ENCODE data around the gene ATAD3A.
"Not testable (repeated sequence)": the region's sequence is repeated elsewhere in the genome, so short reads cannot be mapped to it uniquely, and the experiment has no call there.

ATAD3A gene

DNA sequence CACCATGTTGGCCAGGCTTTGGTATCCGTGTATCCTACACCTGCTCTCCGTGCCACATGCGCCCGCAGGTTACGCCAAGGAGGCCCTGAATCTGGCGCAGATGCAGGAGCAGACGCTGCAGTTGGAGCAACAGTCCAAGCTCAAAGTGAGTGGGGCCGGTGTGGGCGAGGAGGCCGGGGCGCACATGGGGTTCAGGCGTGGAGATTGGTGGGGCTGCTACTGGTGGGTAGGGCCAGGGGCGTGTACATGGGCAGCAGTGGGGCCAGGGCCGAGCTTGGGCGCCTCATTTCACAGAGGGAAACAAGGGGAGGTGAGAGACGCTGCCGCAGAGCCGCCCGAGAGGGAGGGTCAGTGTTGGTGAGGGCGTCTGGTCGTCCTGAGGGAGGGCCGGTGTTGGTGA is 34.8 kb upstream of the ATAD3A start:
- TF ChIP-seq, protein P1, sequence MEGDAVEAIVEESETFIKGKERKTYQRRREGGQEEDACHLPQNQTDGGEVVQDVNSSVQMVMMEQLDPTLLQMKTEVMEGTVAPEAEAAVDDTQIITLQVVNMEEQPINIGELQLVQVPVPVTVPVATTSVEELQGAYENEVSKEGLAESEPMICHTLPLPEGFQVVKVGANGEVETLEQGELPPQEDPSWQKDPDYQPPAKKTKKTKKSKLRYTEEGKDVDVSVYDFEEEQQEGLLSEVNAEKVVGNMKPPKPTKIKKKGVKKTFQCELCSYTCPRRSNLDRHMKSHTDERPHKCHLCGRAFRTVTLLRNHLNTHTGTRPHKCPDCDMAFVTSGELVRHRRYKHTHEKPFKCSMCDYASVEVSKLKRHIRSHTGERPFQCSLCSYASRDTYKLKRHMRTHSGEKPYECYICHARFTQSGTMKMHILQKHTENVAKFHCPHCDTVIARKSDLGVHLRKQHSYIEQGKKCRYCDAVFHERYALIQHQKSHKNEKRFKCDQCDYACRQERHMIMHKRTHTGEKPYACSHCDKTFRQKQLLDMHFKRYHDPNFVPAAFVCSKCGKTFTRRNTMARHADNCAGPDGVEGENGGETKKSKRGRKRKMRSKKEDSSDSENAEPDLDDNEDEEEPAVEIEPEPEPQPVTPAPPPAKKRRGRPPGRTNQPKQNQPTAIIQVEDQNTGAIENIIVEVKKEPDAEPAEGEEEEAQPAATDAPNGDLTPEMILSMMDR (IDR thresholded peaks at IDR 0.05; ENCODE audit: low read depth, low read length), result no peak
- DNase-seq (ENCODE audit: low read depth in 2 of 2), result no peak
- H3K4me3 ChIP-seq (replicated peaks in 1 of 2; ENCODE audit: low read depth in 2 of 2, low read length in 2 of 2), result no peak overlapping the region

DNA sequence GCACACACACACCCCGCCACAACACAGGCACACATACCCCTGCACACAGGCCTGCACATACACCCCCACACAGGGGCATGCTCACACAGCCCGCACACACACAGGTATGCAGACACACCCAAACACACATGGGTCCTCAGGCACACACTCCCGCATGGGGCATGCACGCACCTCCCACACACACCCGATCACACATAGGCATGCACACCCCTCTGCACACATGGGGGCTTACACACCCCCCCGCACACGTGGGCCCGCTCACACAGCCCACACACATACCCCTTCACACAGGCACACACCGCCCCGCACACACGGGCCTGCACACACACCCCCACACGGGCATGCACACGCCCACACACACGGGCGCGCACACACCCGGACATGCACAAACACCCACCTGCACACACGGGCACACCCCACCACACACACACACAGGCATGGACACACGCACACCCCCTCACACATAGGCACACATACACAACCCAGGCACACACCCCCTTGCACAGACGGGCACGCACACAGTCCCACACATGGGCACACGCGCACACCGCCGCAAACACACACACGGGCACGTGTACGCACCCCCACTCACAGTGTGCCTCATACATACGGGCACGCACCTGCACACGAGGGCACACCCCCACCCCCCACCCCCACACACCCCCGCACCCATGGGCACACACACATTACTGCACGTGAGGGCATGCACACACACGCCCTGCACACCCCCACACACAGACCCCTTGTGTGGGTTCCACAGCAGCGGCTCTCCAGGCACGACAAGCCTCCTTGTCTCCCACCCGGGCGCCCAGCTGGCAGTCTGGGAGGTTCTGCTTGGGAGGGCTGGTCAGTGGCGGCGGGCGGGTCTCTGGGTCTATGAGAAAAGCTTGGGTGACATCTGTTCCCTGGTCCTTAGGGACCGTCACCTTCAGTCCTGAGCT is 32.1 kb upstream of the ATAD3A start:
- H3K4me3 ChIP-seq (replicated peaks in 1 of 2; ENCODE audit: low read depth in 2 of 2, low read length in 2 of 2), result no peak overlapping the region
- TF ChIP-seq, protein P1 (IDR thresholded peaks at IDR 0.05; ENCODE audit: low read depth, low read length), result no peak
- no peak for DNase-seq (ENCODE audit: low read depth in 2 of 2)

- DNase-seq (ENCODE audit: low read depth in 2 of 2); H3K4me3 ChIP-seq (replicated peaks in 1 of 2; ENCODE audit: low read depth in 2 of 2, low read length in 2 of 2): not testable (repeated sequence)
These were observed 31.5 kb upstream of the ATAD3A start for GRCh38 chr1:1480488-1480867.

DNA sequence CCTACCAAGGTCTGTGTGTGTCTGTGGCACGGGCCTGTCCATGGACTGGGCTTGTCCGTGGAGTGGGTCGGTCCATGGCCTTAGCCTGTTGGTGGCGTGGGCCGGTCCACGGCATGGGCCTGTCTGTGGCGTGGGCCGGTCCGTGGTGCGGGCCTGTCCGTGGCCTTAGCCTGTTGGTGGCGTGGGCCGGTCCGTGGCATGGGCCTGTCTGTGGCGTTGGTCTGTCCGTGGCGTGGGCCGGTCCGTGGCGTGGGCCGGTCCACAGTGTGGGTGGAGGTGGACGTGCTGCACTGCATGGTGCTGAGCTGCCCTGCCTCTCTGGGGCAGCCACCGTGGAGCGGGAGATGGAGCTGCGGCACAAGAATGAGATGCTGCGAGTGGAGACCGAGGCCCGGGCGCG is 30.2 kb upstream of the ATAD3A start:
- not testable (repeated sequence) for H3K4me3 ChIP-seq (replicated peaks in 1 of 2; ENCODE audit: low read depth in 2 of 2, low read length in 2 of 2); DNase-seq (ENCODE audit: low read depth in 2 of 2)

DNA sequence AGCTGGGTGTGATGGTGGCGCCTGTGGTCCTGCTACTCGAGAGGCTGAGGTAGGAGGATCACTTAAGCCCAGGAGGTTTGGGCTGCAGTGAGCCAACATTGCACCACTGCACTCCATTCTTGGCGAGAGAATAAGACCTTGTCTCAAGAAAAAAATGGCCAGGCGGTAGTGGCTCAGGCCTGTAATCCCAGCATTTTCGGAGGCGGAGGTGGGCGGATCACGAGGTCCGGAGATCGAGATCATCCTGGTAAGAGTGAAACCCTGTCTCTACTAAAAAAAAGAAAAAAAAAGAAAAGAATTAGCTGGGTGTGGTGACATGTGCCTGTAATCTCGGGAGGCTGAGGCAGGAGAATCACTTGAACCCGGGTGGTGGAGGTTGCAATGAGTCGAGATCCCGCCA is 29.1 kb upstream of the ATAD3A start:
- no peak overlapping the region for H3K4me3 ChIP-seq (replicated peaks in 1 of 2; ENCODE audit: low read depth in 2 of 2, low read length in 2 of 2)
- TF ChIP-seq, protein P1 (IDR thresholded peaks at IDR 0.05; ENCODE audit: low read depth, low read length), result no peak
- DNase-seq (ENCODE audit: low read depth in 2 of 2), result no peak

DNA sequence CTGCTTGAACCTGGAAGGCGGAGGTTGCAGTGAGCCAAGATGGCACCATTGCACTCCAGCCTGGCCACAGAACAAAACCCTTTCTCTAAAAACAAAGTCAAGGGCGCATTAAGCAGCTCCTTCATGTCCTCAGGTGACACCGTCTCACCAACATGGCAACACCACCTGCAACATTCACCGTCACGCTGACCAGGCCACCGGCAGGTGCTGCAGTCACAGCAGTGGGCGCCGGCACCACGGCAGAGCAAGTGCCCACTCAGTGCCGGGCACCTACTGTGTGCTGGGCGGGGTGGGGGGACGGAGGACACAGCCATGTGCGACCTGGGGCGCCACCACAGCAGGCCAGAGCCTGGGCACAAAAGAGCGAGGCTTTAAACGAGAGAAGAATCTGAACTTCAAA is 28.2 kb upstream of the ATAD3A start:
- no peak overlapping the region for H3K4me3 ChIP-seq (replicated peaks in 1 of 2; ENCODE audit: low read depth in 2 of 2, low read length in 2 of 2)
- TF ChIP-seq, protein P1 (IDR thresholded peaks at IDR 0.05; ENCODE audit: low read depth, low read length), result no peak
- no peak for DNase-seq (ENCODE audit: low read depth in 2 of 2)

DNA sequence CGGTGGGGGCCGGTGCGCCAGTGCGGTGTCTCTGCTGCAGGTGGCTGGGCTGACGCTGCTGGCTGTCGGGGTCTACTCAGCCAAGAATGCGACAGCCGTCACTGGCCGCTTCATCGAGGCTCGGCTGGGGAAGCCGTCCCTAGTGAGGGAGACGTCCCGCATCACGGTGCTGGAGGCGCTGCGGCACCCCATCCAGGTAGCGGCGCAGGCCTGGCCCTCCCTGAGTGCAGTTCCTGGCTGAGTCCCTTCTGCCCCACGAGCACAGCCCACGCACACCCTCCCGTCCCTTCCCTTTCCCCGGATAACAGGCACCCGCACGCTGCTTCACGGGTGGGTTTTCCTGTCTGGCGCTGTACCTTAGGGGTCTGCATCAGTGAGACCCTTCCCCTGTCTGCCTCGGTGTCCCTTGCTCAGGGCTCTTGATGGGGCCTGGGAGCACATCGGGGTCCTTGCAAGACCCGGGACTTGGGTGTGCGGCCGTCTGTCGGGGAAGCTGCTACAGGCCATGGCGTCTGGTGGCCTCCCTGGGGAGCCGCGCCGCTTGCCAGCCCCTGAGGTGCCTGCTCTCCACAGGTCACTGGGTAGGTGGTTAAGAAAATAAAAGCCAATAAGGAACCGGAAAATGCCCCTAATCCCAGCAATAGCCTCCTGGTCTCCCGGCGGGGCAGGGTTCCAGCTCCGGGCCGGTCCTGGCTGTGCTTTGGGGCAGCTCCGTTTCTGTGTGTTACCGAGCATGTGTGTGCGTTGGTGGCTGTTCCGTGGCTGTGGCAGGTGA is 26.8 kb upstream of the ATAD3A start:
- not testable (repeated sequence) for DNase-seq (ENCODE audit: low read depth in 2 of 2); H3K4me3 ChIP-seq (replicated peaks in 1 of 2; ENCODE audit: low read depth in 2 of 2, low read length in 2 of 2)

DNA sequence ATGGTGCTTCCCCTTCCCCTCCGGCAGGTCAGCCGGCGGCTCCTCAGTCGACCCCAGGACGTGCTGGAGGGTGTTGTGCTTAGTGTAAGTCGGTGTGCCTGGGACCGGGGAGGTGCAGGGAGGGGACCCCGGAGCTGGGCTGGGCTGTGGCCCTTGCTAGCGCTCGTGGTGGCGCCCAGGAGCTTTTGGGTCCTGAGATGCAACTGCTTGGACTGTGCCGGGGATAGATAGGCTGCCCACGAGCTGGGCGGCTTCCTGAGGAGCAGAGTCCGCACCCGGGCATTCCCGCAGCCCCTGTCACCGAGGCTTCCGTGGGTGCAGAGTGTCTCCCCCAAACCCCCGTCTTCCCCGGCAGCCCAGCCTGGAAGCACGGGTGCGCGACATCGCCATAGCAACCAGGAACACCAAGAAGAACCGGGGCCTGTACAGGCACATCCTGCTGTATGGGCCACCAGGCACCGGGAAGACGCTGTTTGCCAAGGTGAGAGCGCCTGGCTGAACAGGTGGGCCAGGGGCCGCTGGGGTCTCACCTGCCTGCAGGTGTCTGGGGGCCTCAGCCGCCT is 26.1 kb upstream of the ATAD3A start:
- not testable (repeated sequence) for DNase-seq (ENCODE audit: low read depth in 2 of 2)

More for the DNA sequence above, 26.1 kb upstream of the ATAD3A start:
- H3K4me3 ChIP-seq (replicated peaks in 1 of 2; ENCODE audit: low read depth in 2 of 2, low read length in 2 of 2), result not testable (repeated sequence)

All from cardiac fibroblast (primary cell).